Kidney (tissue), 14 donors: ENCODE data around the gene ADPRHL1. TPM values are rescaled to one million over a fixed set of nuclear protein-coding genes. Genes with fewer than 3 reads are reported as not detected.

Source experiments
- DNase-seq, 5 donors: peaks; one replicate each; pipeline ENCODE4 v3.0.0-alpha.2; 2013 to 2020
- FAIRE-seq: peaks from 2 replicates; lab custom pipeline; 2012; peaks lifted over from hg19 to GRCh38; lab: Jason Lieb, UNC
- H3K27ac ChIP-seq, 2 donors: one replicate each; pipeline ENCODE4 v1.7.0; 2013; ENCODE audit warnings: low read depth in 2 of 2, low read length in 2 of 2, inconsistent platforms in 1 of 2
- H3K27me3 ChIP-seq: one replicate; pipeline ENCODE4 v1.7.1; 2013; ENCODE audit warnings: low read length, inconsistent platforms; ENCODE audit not compliant: control insufficient read depth, insufficient read depth
- H3K36me3 ChIP-seq, 3 donors: one replicate each; pipeline versions ENCODE4 v1.7.0 to v1.7.1; 2013; ENCODE audit warnings: low read length in 3 of 3, control low read depth in 1 of 3, inconsistent platforms in 1 of 3; ENCODE audit not compliant: insufficient read depth in 3 of 3, control insufficient read depth in 2 of 3
- H3K4me1 ChIP-seq, 3 donors: one replicate each; pipeline versions ENCODE4 v1.7.0 to v1.7.1; 2013; ENCODE audit warnings: low read length in 3 of 3, inconsistent platforms in 1 of 3, low read depth in 1 of 3; ENCODE audit not compliant: control insufficient read depth in 2 of 3, insufficient read depth in 2 of 3
- H3K4me3 ChIP-seq, 3 donors: one replicate each; pipeline versions ENCODE4 v1.7.0 to v1.8.1; 2013; ENCODE audit warnings: low read length in 3 of 3, control low read depth in 1 of 3, inconsistent platforms in 1 of 3
- H3K9ac ChIP-seq, 3 donors: one replicate each; pipeline versions ENCODE4 v1.7.0 to v1.7.1; 2013; ENCODE audit warnings: low read length in 3 of 3, control low read depth in 1 of 3, inconsistent platforms in 1 of 3
- H3K9me3 ChIP-seq, 3 donors: one replicate each; pipeline versions ENCODE4 v1.7.0 to v1.7.1; 2013; ENCODE audit warnings: low read length in 3 of 3, control low read depth in 1 of 3, inconsistent platforms in 1 of 3; ENCODE audit not compliant: control insufficient read depth in 2 of 3, insufficient read depth in 1 of 3
- CTCF ChIP-seq: IDR thresholded peaks from 3 replicates; pipeline ENCODE4 v1.5.1; 2012; ENCODE audit warnings: mild to moderate bottlenecking, moderate library complexity, borderline replicate concordance; ENCODE audit not compliant: insufficient read depth; ENCODE audit errors: extremely low read depth
- intact Hi-C: fragments of 100-400 bp; cut with DNase I; formaldehyde crosslinking; loops from one replicate; pipeline ENCODE4 v1.11.1; 2022
- polyA plus RNA-seq: library from polyadenylated mRNA; stranded (reverse); fragments of 350-450 nt; fragmentation: Illumina TruSeq; extraction: RNeasy Lipid Tissue Mini Kit (QIAGEN cat#74804); gene quantifications from one replicate; pipeline ENCODE4 v1.2.3, GENCODE V29; 2014; ENCODE audit warnings: low read depth, low replicate concordance; ENCODE audit not compliant: insufficient read depth
- total RNA-seq: library from RNA; stranded (reverse); fragmentation: NEBNext Ultra II Directional; extraction: Animal tissue kit (Norgen Biotek cat#: 25700); gene quantifications from one replicate; pipeline ENCODE4 v1.2.1, GENCODE V29; 2021
- donor health status: control.
- donor health status: control.
- donor health status: control.
- donor health status: control.
- donor health status: control.
- donor health status: DM: yes; HTN: yes; CAD: no.
- donor health status: Normal renal cell carcinoma (clear cell type).

ADPRHL1 gene
- total and polyA plus RNA-seq, 2 donors from 2014 or later = 1.1 to 1.5 TPM

GRCh38 chr13:113455384-113455783, 2.1 kb upstream of the ADPRHL1 start:
- Histone ChIP-seq H3K4me1 (no peaks in the 10 kb centered on the region), H3K4me3 (no peak overlapping the region), H3K27ac (no peak overlapping the region), H3K9me3 (no peaks in the 10 kb centered on the region), H3K27me3 (no peaks in the 10 kb centered on the region), H3K9ac (no peak overlapping the region), H3K36me3 (peaks cover 2 to 46% (median 14%) of the 10 kb centered on the region in 3 donors)
- no peak for TF ChIP-seq CTCF
- intact Hi-C loops = no loop called here
- no peak for FAIRE-seq
- no peak for DNase-seq

GRCh38 chr13:113454936-113455335, 1.6 kb upstream of the ADPRHL1 start:
- no peaks in the 10 kb centered on the region for H3K9me3 ChIP-seq
- no peak overlapping the region for H3K27ac ChIP-seq
- peaks cover 2 to 42% (median 9%) of the 10 kb centered on the region in 3 donors for H3K36me3 ChIP-seq
- no peak overlapping the region for H3K9ac ChIP-seq
- no peaks in the 10 kb centered on the region for H3K27me3 ChIP-seq
- TF ChIP-seq CTCF = no peak
- no peak for FAIRE-seq
- no peaks in the 10 kb centered on the region for H3K4me1 ChIP-seq
- no peak overlapping the region for H3K4me3 ChIP-seq
- peak in 1 of 5 donors; percentile 18 for DNase-seq
- intact Hi-C loops = no loop called here

GRCh38 chr13:113452466-113452865, 822 bp downstream of the ADPRHL1 start:
- Histone ChIP-seq H3K4me3 (no peak overlapping the region), H3K9ac (no peak overlapping the region), H3K36me3 (peaks cover 0 to 19% (median 2%) of the 10 kb centered on the region in 3 donors), H3K9me3 (no peaks in the 10 kb centered on the region), H3K4me1 (no peaks in the 10 kb centered on the region), H3K27ac (no peak overlapping the region), H3K27me3 (no peaks in the 10 kb centered on the region)
- intact Hi-C loops = no loop called here
- no peak for TF ChIP-seq CTCF
- FAIRE-seq = no peak
- no peak for DNase-seq

- Histone ChIP-seq H3K27me3 (no peaks in the 10 kb centered on the region), H3K4me1 (no peaks in the 10 kb centered on the region), H3K27ac (no peak overlapping the region), H3K36me3 (peaks cover 0 to 17% (median 2%) of the 10 kb centered on the region in 3 donors), H3K4me3 (no peak overlapping the region), H3K9ac (no peak overlapping the region), H3K9me3 (no peaks in the 10 kb centered on the region)
- intact Hi-C loops = no loop called here
- TF ChIP-seq CTCF = no peak
- DNase-seq = peak in 1 of 5 donors; percentile 64
- FAIRE-seq = no peak
Observed at GRCh38 chr13:113451951-113452421, 1.3 kb downstream of the ADPRHL1 start.
